HG03558 (cell line): ENCODE data around the gene LRRC32.

Experiments
- ATAC-seq: cut with Tn5 transposase; IDR thresholded peaks from one replicate; pipeline ENCODE4 v1.9.1; 2021; ENCODE audit warnings: moderate number of reproducible peaks; ENCODE audit not compliant: unreplicated experiment; ENCODE audit errors: extremely low read depth

Gene LRRC32

GRCh38 chr11:76670485-76671236 lies at the start of gene LRRC32:
LRRC32 (minus strand) TSS chr11:76670747; CDS start chr11:76665954, 4,793 bp downstream.
- no peak for ATAC-seq

- no peak for ATAC-seq
Measured at GRCh38 chr11:76719686-76720085, 49.1 kb upstream of the LRRC32 start.

DNA sequence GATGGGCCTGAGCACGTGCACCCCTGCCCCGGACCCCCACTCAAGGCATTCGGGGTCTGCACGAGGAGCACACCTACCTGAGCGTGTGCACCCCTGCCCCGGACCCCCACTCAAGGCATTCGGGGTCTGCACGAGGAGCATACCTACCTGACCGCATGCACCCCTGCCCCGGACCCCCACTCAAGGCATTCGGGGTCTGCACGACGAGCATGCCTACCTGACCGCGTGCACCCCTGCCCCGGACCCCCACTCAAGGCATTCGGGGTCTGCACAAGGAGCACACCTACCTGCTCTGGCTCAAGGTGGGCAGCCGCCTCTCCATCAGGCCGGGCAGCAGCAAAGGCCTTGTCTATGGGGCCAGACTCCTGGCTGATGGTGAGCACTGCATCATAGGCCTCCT lies 48.7 kb upstream of the LRRC32 start:
- no peak for ATAC-seq

GRCh38 chr11:76717816-76718215 lies 47.3 kb upstream of the LRRC32 start:
- no peak for ATAC-seq

DNA sequence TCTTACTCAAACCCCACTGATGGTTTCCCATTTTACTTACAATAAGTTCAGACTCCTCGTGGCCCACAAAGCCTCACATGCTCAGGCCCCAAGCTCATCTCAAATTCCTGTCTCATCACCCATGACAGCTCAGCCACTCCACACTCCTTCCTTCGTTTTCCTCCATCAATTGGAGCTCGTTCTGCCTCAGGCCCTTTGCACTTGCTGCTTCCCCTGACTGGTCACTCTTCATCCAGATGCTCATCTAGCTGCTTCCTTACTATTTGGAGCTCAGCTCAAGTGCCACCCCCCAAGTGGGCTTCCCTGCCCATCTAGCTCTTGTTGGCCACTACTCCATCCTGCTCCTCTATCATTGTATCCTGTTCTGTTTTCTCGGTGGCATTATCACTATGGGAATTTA lies 46.8 kb upstream of the LRRC32 start:
- ATAC-seq: no peak

- no peak for ATAC-seq
Measured at GRCh38 chr11:76716268-76716667, 45.7 kb upstream of the LRRC32 start.

DNA sequence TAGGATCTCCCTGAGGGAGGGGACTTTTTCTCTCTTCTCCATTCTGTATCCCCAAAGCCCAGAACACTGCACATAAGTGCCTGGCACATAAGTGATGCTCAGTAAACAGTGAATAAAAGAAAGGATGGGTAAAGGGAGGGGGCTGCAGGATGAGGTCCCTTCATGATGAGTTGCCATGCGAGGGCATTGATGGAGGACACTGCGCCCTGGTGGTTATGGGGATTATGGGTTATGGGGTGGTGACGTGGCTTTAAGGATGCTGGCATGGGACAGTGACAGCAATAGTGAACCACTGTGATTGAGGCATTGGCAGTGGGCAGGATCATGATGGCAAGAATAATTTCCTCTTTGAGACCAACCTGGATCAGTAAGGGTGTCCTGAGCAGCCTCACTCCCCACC lies 43.9 kb upstream of the LRRC32 start:
- ATAC-seq: no peak

DNA sequence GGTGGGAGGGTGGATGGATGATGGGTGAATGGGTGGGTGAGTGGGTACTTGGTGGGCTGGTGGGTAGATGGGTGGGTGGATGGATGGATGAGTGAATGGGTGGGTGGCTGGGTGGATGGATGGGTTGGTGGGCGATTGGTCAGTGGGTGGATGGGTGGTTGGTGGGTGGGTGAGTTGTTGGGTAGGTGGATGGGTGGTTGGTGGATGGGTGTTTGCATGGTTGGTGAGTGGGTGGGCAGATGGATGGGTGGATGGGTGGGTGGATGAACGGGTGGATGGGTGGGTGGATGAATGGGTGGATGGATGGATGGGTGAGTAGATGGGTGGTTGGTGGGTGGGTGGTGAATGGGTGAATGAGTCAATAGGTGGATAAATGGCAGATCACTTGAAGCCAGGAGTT lies 43.0 kb upstream of the LRRC32 start:
- no peak for ATAC-seq

DNA sequence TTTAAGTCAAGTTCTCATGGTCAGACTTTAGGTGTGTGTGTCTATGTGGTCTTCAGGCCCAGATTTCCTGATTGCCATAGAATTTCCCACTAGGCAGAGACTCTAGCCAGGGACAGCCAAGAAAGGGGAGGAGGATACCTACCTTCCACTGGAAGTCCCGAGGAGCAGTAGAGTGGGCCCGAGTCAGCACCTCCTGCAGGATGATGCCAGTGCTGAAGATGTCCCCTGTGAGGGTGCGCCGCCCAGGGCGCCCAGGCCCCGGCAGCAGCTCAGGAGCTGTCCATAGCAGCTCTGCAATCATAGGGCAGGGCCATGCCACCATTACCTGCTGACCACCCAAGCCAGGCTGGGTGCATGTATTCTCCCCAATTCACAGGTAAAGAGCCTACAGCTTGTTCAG lies 41.6 kb upstream of the LRRC32 start:
- no peak for ATAC-seq

DNA sequence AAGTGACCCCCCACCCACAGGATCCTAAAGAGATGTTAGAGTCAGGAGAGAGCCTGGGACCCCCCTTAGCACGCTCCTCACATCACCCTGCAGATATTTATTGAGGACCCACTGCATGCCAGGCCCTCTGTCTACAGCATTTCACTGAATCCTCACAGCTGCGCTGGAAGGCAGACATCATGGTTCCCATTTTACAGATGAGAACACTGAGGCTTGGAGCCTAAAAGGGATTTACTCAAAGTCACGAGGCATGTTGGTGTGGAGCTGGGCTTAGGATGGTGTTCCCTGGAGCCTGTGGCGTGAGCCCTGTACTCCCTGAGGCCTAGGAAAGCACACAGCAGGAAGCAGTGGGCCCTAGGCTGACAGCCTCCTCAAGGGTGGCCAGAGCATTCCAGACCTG lies 39.2 kb upstream of the LRRC32 start:
- ATAC-seq: no peak

GRCh38 chr11:76708972-76709660 lies 38.6 kb upstream of the LRRC32 start:
- ATAC-seq: no peak

- no peak for ATAC-seq
Measured at GRCh38 chr11:76707293-76707825, 36.8 kb upstream of the LRRC32 start.

- no peak for ATAC-seq
Measured at GRCh38 chr11:76706667-76707066, 36.1 kb upstream of the LRRC32 start.

- no peak for ATAC-seq
Measured at GRCh38 chr11:76705826-76706225, 35.3 kb upstream of the LRRC32 start.

GRCh38 chr11:76704171-76704948 lies 33.8 kb upstream of the LRRC32 start:
- no peak for ATAC-seq

- no peak for ATAC-seq
Measured at GRCh38 chr11:76703707-76704106, 33.2 kb upstream of the LRRC32 start.

DNA sequence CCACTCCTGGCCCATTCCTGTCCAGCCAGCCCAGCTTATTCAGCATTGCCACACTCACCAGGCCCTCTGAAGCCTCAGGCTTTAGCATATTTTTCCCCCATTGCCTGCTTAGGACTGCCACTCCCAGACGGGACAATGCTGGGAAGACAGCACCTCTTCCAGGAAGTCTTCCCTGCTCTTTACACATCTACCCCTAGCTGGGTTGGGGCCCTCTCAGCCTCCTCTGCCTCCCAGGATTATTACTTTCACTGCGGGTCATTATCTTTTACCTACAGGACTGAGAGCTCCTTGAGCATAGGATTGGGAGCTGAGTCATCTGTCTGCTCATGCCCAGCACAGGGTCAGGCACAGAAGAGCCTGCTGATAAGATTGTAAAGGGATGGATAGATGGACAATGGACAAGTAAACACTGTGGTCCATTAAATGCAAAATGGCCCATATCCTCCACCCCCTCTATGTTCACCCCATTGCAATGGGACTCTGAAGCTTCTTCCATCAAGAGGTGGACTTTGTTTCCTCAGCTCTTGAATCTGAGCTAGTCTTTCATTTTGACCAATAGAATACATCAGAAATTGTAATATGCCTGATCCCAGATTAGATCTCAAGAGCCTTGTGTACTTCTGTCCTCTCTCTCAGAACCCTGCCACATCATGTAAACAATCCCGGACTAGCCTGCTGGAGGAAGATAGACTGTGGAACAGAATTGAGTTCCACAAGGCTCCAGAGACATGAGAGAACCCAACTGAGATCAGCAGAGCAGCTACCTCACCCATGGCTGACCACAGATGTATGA lies 32.0 kb upstream of the LRRC32 start:
- no peak for ATAC-seq

DNA sequence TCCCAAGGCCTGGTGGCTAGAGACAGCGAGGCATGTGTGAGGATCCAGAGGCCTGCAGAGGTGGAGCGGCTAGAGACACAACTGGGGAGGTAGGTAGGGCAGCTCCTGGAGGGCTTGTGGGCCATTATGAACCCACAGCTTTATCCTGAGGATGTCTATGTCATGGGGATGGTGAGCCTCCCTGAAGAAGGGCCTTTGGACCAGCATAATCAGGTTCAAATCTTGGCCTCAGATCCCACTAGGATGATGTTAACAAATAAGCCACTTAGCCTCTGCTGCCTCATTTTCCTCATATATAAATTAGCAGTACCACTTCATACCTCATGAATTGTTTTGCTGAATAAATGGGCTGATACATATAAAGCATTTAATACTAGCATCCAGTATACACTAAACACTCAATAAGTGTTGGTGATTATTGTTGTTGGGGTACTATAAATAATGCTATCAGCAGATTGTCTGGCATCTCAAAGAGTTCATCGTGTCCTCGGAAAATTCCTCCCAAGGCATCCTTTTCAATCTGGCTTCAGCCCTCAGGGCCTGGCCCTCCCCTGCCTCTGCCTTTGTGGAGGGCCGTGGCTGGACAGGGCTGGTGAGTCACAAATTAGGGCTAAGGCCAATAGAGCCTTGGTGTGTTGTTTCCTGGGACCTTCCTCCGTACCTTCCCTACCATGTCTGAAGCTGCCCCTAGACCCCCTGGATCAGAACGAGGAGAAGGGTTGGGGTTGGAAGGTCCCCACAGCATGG lies 30.9 kb upstream of the LRRC32 start:
- no peak for ATAC-seq
